ENCODE data around the gene PEX12.
A peak's percentile ranks its signal among the peaks of the same experiment; 100 is the strongest.
"Not testable (repeated sequence)": the region's sequence is repeated elsewhere in the genome, so short reads cannot be mapped to it uniquely, and the experiment has no call there.

The PEX12 gene

GRCh38 chr17:35578197-35578928, at the start of gene PEX12:
PEX12 (minus strand) TSS chr17:35578571; CDS start chr17:35578021, 550 bp downstream.
- peak; percentile 66 to 83 (median 75) for DNase-seq

GRCh38 chr17:35627417-35627816, 49.0 kb upstream of the PEX12 start:
- DNase-seq, result no peak

GRCh38 chr17:35621768-35622167, 43.4 kb upstream of the PEX12 start:
- DNase-seq, result no peak

GRCh38 chr17:35618628-35619027, 40.3 kb upstream of the PEX12 start:
- DNase-seq, result no peak

GRCh38 chr17:35617505-35617904, 39.1 kb upstream of the PEX12 start:
- no peak for DNase-seq

- DNase-seq, result no peak
Observed at GRCh38 chr17:35616536-35616935, 38.2 kb upstream of the PEX12 start.

- no peak for DNase-seq
Observed at GRCh38 chr17:35614810-35615209, 36.4 kb upstream of the PEX12 start.

GRCh38 chr17:35612924-35613521, 34.7 kb upstream of the PEX12 start:
- DNase-seq, result no peak

- DNase-seq, result not testable (repeated sequence)
Observed at GRCh38 chr17:35610746-35611145, 32.4 kb upstream of the PEX12 start.

- no peak for DNase-seq
Observed at GRCh38 chr17:35609831-35610230, 31.5 kb upstream of the PEX12 start.

- DNase-seq, result no peak
Observed at GRCh38 chr17:35607239-35607847, 29.0 kb upstream of the PEX12 start.

- DNase-seq, result no peak
Observed at GRCh38 chr17:35605678-35606077, 27.3 kb upstream of the PEX12 start.

- DNase-seq, result no peak
Observed at GRCh38 chr17:35603674-35604073, 25.3 kb upstream of the PEX12 start.

- no peak for DNase-seq
Observed at GRCh38 chr17:35597604-35598003, 19.2 kb upstream of the PEX12 start.

GRCh38 chr17:35596530-35597233, 18.3 kb upstream of the PEX12 start:
- DNase-seq, result no peak

- no peak for DNase-seq
Observed at GRCh38 chr17:35596072-35596471, 17.7 kb upstream of the PEX12 start.

- no peak for DNase-seq
Observed at GRCh38 chr17:35588196-35588920, 10.0 kb upstream of the PEX12 start.

GRCh38 chr17:35587074-35587961, 8.9 kb upstream of the PEX12 start, which contains the start of gene AP2B1:
AP2B1 (plus strand) TSS chr17:35587322; CDS start chr17:35594031, 6,709 bp downstream.
- peak; percentile 88 to 93 (median 90) for DNase-seq

- DNase-seq, result no peak
Observed at GRCh38 chr17:35586569-35587073, 8.2 kb upstream of the PEX12 start.

- DNase-seq, result no peak
Observed at GRCh38 chr17:35584061-35584460, 5.7 kb upstream of the PEX12 start.

- no peak for DNase-seq
Observed at GRCh38 chr17:35578929-35579432, 610 bp upstream of the PEX12 start.
